Activated CD8-positive, alpha-beta memory T cell treated with anti-CD3 and anti-CD28 coated beads, Interleukin-2, amount 50 U/mL, for 48 hours (primary cell): ENCODE results near the gene KL.

Source experiments
- DNase-seq: peaks from one replicate; pipeline ENCODE4 v3.0.0-alpha.2; 2020

KL gene

DNA sequence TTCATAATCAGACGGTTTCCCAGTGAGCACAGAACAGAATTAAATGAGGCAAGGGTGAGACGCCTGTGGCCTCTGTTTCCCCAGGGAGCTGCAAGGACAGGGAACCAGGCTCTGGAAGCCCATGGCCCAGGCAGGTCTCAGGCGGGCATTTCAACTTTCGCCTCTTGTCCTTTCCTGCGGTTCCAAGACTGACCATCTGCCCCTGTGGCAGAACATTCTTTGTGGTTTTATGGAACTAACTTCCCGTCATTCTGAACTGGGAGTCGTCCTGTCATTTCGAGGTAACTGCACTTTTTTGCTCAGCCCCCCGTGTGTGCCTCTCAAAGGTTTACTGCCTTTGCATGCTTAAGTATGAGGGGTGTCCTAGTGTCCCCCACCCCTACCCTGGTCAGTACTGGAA, 70.9 kb downstream of the KL start:
- no peak for DNase-seq

DNA sequence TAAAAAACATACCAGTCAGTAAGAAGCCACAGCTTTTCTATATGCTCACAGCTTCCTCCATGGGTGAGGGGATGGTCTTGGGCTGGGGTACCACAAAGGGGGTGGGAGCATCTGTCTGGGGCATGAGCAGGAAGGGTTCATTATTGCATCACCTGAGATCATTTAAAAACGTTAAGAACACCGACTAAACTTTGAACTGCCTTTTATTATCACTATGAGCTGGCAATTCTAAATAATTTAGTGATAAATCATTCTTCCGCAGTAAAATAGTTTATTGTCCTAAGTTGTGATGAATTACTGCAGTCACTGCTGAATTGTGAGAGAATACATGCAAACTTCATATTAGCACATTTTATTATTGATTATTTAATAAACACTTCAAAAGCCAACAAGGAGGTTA, 71.6 kb downstream of the KL start:
- no peak for DNase-seq

- DNase-seq, result no peak
Measured at GRCh38 chr13:33089311-33089710, 73.1 kb downstream of the KL start.

DNA sequence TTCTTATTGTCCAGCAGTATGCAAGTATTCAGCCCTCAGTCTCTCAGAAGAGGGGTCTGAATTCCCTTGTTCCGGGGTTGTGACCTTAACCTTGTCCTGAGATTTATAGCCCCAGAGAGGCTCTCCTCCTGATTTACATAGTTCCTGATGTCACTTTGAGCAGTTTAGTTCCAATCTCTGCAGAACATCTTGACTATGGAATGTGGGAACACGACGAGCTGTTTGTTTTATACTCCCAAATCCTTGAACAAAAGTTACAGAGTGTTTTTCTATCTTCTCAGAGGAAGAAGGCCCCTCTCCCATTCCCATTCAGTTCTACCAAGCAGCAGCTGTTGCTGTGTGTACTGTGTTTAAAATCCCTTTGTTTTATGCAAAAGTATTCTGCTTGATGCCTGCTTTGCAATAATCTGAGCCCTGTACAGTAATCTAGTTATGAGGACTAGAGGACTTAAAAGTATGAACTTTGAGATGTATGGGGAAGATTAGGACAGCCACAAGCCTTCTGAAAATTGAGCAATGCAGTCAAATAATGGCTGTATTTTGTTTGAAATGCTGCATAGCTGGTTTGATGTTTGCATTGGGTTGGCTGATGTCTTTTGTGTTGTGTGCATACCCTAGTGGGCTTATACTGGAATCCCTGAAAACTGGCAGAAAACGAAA, 74.7 kb downstream of the KL start:
- DNase-seq, result no peak

DNA sequence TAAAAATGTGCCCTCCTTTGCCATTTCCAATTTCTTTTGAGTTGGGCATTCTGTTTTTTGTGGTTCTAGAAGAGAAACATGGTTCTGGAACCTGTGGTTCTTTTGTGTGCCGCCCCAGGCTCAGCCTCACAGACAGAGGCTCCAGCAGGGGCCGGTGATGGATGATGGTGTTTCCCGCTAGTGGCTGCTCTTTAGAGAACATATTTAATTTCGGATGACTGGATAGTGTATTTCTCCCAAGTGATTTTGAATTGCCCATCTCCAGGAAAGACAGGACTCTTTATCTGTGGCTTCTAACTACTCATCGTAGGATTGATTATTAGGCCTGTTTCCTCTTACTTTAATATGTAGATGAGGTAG, 75.2 kb downstream of the KL start:
- DNase-seq, result no peak

GRCh38 chr13:33092073-33092987, 76.1 kb downstream of the KL start:
- DNase-seq, result no peak

GRCh38 chr13:33096886-33097605, 80.8 kb downstream of the KL start:
- no peak for DNase-seq

DNA sequence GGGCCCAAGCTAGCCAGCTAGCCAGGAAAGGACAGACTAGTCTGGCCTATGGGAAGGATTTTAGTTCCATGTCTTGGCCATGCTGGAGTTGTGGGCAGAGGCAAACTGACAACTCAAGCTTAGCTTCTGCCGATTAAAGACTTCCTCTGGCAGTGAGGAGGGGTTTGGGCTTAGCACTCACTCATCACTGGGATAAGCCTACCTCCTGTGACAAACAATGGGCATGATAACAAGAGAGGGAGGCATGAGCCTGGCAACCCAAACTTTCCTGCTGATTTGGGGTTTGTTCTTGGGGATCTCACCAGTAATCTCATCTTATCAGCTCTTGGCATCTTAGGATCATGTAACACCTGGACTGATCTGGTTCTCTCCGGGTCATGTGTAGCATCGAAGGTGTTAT, 83.6 kb downstream of the KL start:
- no peak for DNase-seq

DNA sequence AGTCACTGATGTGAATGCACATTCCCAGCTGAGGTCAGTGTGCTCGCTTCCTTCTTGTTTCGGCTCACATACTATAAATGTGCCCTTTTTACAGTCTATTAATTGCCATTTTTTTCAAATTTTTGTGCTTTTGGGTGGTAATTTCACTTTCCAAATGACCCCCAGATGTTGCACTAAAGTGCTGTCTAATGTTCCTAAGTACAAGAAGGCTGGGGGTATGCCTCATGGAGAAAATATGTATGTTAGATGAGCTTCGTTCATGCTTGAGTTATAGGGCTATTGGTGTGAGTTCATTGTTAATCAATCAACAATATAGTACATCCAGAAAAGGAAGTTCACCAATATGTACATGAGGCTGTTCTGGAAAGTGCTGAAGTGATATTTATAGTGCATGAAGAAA, 84.7 kb downstream of the KL start:
- no peak for DNase-seq

- no peak for DNase-seq
Measured at GRCh38 chr13:33101835-33102234, 85.6 kb downstream of the KL start.

DNA sequence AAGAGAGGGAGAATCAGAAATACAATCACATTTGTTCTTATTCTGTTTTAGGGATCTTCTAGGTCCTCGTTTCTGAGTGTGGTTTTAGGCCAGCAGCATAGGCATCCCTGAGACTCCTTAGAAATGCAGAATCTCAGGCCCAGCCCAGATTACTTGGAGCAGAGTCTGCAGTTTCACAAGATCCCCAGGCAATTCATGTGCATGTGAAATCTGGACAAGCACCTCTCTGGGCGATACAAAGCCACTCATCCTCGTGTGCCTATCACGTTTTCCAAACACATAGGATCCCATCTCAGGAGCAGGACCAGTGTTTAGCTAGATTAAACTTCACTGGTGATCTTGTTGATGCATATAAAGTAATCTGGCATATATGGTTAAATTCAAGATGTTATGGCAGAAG, 87.2 kb downstream of the KL start:
- DNase-seq, result no peak

DNA sequence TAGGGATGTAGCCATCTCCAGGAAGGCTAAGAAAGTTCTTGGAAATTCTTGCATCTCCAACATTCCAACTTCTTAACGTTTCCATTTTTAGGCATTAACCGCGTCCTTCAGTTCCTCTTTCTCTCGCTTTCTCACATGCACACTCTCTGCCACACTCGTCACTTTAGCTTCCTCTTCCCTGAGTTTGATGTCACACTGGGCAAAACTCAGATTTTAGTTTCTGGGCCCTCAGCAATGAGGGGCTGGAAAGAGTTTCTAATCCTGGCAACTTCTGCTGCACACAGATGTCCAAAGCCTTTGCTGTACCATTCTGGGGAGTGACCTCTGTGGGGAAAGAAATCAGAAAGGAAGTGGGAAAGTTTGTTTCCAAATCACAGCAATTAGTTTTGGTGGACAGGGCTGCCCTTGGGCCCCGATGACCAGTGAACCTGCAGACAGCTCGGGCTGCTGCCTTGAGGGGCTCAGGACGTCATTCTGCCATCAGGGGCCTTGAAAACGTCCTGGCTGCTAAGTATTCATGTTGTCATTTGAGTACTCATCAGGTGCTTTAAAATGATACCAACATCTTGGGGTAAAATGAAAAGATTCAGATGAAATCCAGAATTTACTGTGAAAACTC, 89.3 kb downstream of the KL start:
- DNase-seq, result no peak

DNA sequence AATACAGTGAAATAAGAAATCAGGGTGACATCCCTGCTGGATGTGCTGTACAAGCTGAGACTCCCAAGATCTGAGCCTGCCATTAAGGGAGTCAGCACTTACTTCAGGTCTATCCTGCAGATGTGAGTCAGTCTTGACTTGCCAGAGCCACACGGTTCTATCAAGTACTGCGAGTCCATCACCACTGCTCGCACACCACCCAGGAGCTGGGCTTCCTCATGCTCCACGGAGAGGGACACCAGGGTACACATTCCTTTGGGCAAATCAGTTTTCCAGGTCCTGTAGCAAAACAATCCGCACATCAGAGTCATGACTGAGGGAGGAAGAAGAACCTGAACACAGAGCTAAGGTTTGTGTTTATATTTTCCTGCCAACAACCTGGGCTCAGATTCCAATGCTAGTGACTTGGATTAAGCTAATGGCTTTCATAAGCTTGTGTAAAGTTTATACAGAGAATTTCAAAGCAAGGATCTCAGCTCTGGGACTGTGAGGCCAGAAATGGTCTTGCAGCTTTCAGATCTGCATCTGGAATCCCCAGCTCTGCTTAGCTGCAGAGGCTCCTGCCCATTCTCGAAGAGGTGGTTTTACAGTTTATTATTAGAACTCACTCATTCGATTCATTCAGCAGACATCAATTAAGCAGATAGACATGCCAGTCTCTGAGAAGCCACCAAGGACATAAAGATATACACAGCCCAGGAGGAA, 90.6 kb downstream of the KL start:
- DNase-seq, result no peak

- no peak for DNase-seq
Measured at GRCh38 chr13:33107361-33107760, 91.1 kb downstream of the KL start.

DNA sequence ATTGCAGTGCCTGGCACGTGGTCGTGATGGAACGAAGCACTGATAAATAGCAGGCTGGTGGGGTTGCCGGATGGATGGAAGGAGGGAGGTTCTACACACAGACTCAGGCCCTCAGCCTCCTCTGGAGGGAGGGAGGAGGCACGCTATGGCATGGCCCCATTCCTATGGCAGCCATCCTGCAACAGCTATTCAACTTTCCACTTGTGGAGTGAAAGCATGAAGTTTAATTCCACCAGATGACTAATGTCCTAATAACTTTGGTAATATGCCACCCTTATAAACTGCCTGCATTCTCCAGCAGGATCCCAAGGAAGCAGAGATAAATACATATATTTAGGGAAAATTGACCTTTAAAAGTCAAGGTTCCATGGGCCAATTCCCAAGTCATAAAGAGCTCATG, 92.4 kb downstream of the KL start:
- no peak for DNase-seq

- no peak for DNase-seq
Measured at GRCh38 chr13:33109271-33109697, 93.1 kb downstream of the KL start.

- DNase-seq, result no peak
Measured at GRCh38 chr13:33109801-33110200, 93.6 kb downstream of the KL start.

DNA sequence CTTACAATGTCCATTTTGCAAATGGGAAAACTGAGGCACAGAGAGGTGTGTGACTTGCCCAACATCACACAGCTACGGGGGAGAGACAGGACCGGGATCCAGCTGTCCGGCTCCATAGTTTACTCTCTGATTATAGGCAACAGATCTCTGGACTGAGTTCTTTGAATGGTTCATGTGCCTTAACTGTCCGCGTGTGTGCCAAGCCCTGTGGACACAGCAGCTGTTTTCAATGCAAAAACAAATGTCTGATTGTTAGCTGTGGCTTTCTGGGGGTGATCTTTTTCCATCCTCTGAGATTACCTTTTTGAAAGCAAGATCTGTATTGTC, 94.1 kb downstream of the KL start:
- no peak for DNase-seq

- DNase-seq, result no peak
Measured at GRCh38 chr13:33110713-33111413, 94.6 kb downstream of the KL start.

DNA sequence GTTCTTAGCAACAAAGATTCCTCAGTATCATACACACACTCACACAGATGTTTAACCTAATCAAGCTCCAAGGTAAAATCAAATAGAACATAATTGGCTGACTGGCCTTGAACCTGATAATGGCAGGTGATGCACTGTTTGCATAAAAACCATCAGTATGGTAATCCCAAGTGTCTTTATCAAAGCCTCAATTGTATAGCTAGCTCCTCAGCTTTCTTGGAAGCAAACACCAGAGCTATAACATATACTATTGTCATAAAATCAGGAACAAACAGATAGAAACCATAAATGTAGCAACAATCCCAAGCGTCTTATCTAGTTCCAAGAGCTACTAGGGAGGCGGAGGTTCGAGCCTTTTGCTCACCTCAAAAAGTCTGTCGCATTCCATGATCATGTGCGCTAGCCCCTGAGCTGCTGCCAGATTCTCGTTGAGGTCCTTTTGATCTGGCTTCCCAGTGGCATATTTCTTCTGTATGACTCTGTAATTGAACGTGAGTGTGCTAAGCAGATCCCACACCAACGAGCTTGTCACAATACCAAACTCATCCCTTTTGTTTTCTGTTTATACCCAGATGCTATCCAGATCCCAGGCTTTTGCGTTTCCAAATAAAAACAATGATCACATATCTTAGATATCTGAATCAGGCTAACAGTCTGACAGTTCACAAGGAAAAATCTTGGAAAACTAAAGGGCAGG, 95.3 kb downstream of the KL start:
- no peak for DNase-seq

GRCh38 chr13:33112766-33113165, 96.5 kb downstream of the KL start:
- DNase-seq, result no peak

GRCh38 chr13:33114146-33114545, 97.9 kb downstream of the KL start:
- no peak for DNase-seq
